ENCODE measurements around the gene NPS. TPM values are rescaled to one million over a fixed set of nuclear protein-coding genes. Genes with fewer than 3 reads are reported as not detected.

NPS gene, protein sequence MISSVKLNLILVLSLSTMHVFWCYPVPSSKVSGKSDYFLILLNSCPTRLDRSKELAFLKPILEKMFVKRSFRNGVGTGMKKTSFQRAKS
- not detected in 2 replicates for total RNA-seq (2022)
- Bru-seq, nascent RNA = not detected
- not detected for BruChase-seq, experiment 1, labeled RNA remaining after a 2-hour chase
- not detected for BruChase-seq, experiment 2, labeled RNA remaining after a 6-hour chase
- long read RNA-seq = 0 reads

GRCh38 chr10:127549009-127549408 is at the start of gene NPS:
NPS (plus strand) TSS chr10:127549309; CDS start chr10:127549369, 60 bp downstream.
- TF ChIP-seq, protein P1, sequence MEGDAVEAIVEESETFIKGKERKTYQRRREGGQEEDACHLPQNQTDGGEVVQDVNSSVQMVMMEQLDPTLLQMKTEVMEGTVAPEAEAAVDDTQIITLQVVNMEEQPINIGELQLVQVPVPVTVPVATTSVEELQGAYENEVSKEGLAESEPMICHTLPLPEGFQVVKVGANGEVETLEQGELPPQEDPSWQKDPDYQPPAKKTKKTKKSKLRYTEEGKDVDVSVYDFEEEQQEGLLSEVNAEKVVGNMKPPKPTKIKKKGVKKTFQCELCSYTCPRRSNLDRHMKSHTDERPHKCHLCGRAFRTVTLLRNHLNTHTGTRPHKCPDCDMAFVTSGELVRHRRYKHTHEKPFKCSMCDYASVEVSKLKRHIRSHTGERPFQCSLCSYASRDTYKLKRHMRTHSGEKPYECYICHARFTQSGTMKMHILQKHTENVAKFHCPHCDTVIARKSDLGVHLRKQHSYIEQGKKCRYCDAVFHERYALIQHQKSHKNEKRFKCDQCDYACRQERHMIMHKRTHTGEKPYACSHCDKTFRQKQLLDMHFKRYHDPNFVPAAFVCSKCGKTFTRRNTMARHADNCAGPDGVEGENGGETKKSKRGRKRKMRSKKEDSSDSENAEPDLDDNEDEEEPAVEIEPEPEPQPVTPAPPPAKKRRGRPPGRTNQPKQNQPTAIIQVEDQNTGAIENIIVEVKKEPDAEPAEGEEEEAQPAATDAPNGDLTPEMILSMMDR (IDR thresholded peaks at IDR 0.05; ENCODE audit: insufficient read depth in 1 of 2, low read depth in 1 of 2, low read length in 1 of 2, severe bottlenecking in 1 of 2, unreplicated experiment in 1 of 2) = no peak
- H3K4me3 ChIP-seq (ENCODE audit: low read depth, low read length) = no peak within 1 kb of the TSS
- Mint-ChIP-seq H3K4me3 (ENCODE audit: unreplicated experiment) (no peak within 1 kb of the TSS), H3K36me3 (ENCODE audit: insufficient read depth, unreplicated experiment) (no peaks in the 10 kb centered on the region), H3K9me3 (ENCODE audit: unreplicated experiment) (peaks cover 22% of the 10 kb centered on the region), H3K27me3 (ENCODE audit: insufficient read depth, unreplicated experiment) (peaks cover 6% of the 10 kb centered on the region), H3K4me1 (ENCODE audit: low read depth, unreplicated experiment) (no peaks in the 10 kb centered on the region), H3K27ac (ENCODE audit: unreplicated experiment) (no peak within 1 kb of the TSS)
- intact Hi-C loops (cut with micrococcal nuclease; ENCODE audit: unreplicated experiment) = no loop called here
- no TSS peak for BruUV-seq (replicated peaks)
- no peaks in the 10 kb centered on the region for H3K4me1 ChIP-seq
- H3K36me3 ChIP-seq (ENCODE audit: control insufficient read depth, insufficient read depth, low read length) = no peaks in the 10 kb centered on the region
- POLR2A ChIA-PET = no interaction called here
- H3K9me3 ChIP-seq = no peaks in the 10 kb centered on the region
- 0 out of 2 replicates have a peak, but pooled peaks cover 1% of the 10 kb centered on the region for H3K27me3 ChIP-seq (replicated peaks; ENCODE audit: control insufficient read depth, insufficient read depth, low read length)
- CTCF ChIA-PET = no interaction called here
- DNase-seq = no peak

GRCh38 chr10:127500127-127500526 is 49.0 kb upstream of the NPS start:
- ChIA-PET CTCF (no interaction called here), POLR2A (no interaction called here)
- BruUV-seq (replicated peaks) = no TSS peak
- Mint-ChIP-seq H3K27ac (ENCODE audit: unreplicated experiment) (no peak overlapping the region), H3K36me3 (ENCODE audit: insufficient read depth, unreplicated experiment) (no peaks in the 10 kb centered on the region), H3K4me1 (ENCODE audit: low read depth, unreplicated experiment) (no peaks in the 10 kb centered on the region), H3K4me3 (ENCODE audit: unreplicated experiment) (no peak overlapping the region), H3K27me3 (ENCODE audit: insufficient read depth, unreplicated experiment) (peaks cover 34% of the 10 kb centered on the region), H3K9me3 (ENCODE audit: unreplicated experiment) (no peaks in the 10 kb centered on the region)
- Histone ChIP-seq H3K4me1 (no peaks in the 10 kb centered on the region), H3K4me3 (ENCODE audit: low read depth, low read length) (no peak overlapping the region), H3K27me3 (replicated peaks; ENCODE audit: control insufficient read depth, insufficient read depth, low read length) (no peaks in the 10 kb centered on the region), H3K9me3 (no peaks in the 10 kb centered on the region), H3K36me3 (ENCODE audit: control insufficient read depth, insufficient read depth, low read length) (no peaks in the 10 kb centered on the region)
- intact Hi-C loops (cut with micrococcal nuclease; ENCODE audit: unreplicated experiment) = no loop called here
- TF ChIP-seq, protein P1 (IDR thresholded peaks at IDR 0.05; ENCODE audit: insufficient read depth in 1 of 2, low read depth in 1 of 2, low read length in 1 of 2, severe bottlenecking in 1 of 2, unreplicated experiment in 1 of 2) = no peak
- no peak for DNase-seq

GRCh38 chr10:127506094-127506493 is 43.0 kb upstream of the NPS start:
- Mint-ChIP-seq H3K36me3 (ENCODE audit: insufficient read depth, unreplicated experiment) (no peaks in the 10 kb centered on the region), H3K4me3 (ENCODE audit: unreplicated experiment) (no peak overlapping the region), H3K4me1 (ENCODE audit: low read depth, unreplicated experiment) (no peaks in the 10 kb centered on the region), H3K27ac (ENCODE audit: unreplicated experiment) (no peak overlapping the region), H3K9me3 (ENCODE audit: unreplicated experiment) (no peaks in the 10 kb centered on the region), H3K27me3 (ENCODE audit: insufficient read depth, unreplicated experiment) (peaks cover 21% of the 10 kb centered on the region)
- no peak for DNase-seq
- CTCF ChIA-PET = no interaction called here
- intact Hi-C loops (cut with micrococcal nuclease; ENCODE audit: unreplicated experiment) = no loop called here
- no peaks in the 10 kb centered on the region for H3K9me3 ChIP-seq
- BruUV-seq (replicated peaks) = no TSS peak
- H3K4me1 ChIP-seq = no peaks in the 10 kb centered on the region
- TF ChIP-seq, protein P1 (IDR thresholded peaks at IDR 0.05; ENCODE audit: insufficient read depth in 1 of 2, low read depth in 1 of 2, low read length in 1 of 2, severe bottlenecking in 1 of 2, unreplicated experiment in 1 of 2) = no peak
- H3K27me3 ChIP-seq (replicated peaks; ENCODE audit: control insufficient read depth, insufficient read depth, low read length) = no peaks in the 10 kb centered on the region
- no peak overlapping the region for H3K4me3 ChIP-seq (ENCODE audit: low read depth, low read length)
- no peaks in the 10 kb centered on the region for H3K36me3 ChIP-seq (ENCODE audit: control insufficient read depth, insufficient read depth, low read length)
- POLR2A ChIA-PET = no interaction called here

All from Caco-2 (cell line).